GM19043 (cell line): ENCODE data around the gene ARG2.

ENCODE experiments used
- ATAC-seq: cut with Tn5 transposase; IDR thresholded peaks from one replicate; pipeline ENCODE4 v1.9.1; 2021; ENCODE audit warnings: low read depth; ENCODE audit not compliant: unreplicated experiment

ARG2 gene

DNA sequence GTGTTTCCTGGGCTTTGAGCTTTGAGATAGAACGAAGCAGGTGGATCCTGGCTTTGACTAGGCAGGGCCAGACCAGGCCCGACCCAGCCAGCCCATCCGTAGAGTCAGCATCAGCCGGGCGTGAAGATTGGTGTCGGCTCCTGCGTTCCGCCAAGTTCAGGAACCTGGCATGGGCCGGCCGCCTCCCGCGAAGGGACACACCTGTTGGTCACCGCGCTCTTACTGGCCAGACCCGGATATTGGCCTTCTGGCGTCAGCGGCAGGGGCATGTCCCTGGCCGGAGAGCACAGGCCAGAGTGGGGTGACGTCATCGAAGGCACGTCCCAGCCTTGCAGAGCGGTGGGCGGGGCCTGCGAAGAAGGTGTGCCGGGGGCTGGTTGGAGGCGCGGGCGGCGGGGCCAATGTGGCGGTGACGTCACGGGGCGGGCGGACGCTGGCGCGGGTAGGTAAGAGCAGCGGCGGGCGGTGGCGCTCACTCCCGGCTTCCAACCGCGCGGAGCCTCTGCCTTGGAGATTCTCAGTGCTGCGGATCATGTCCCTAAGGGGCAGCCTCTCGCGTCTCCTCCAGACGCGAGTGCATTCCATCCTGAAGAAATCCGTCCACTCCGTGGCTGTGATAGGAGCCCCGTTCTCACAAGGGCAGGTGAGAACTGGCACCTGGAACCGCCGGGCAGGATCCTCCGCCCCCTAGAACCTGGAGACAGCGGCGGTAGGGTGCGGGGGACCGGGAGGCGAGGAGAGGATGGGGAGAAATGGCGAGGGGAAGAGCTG, at the start of gene ARG2:
Gene ARG2, plus strand, starts transcription at position 475 of the 771 bp plus-strand sequence. Its CDS starts 58 bp downstream, at position 533.
- ATAC-seq = peak; percentile 87

DNA sequence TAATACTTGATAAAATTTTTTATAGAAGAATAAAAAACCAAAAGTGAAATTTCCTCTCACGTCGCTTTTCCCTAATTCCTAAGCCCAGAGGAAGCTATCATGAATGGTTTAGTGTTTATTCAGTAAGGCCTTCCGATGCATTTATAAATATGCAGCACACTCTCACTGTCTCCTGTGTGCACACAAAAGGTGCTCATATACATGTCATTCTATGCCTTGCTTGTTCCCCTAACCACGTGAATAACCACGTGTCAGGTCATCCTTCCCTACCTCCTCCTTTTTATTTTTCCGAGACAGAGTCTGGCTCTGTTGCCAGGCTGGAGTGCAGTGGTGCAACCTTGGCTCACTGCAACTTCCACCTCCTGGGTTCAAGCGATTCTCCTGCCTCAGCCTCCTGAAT, 49.3 kb upstream of the ARG2 start:
- no peak for ATAC-seq

DNA sequence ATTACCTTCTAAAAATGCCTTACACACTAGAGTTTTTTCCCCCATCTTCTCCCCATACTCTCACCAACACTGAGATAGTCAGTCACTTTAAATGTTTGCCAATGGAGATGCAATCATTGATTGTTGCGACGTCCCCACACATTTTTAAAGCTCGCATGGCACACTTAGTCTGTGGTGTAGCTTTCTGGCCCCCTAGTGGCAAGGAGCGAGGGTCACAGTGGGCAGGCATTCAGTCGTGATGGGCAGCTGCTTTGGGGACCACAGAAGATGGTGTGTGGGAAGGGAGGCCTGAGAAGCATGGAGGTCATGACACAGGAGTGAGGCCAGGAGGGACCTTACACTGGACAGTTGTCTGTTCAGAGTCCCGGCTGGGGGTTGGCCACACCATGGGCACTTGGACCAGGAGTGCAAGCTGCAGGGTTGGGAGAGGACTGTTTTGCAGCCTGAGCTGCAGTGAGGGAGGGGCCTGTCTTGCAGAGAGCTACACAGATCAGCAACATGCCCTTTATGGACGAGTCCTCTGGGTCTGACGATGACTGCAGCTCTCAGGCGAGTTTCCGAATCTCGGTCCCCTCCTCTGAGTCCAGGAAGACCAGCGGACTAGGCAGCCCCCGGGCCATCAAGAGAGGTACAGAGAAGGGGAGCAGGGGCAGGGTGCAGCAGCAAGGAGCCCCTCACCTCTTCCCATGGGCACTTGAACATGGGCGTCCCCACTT, 48.3 kb upstream of the ARG2 start:
- no peak for ATAC-seq

DNA sequence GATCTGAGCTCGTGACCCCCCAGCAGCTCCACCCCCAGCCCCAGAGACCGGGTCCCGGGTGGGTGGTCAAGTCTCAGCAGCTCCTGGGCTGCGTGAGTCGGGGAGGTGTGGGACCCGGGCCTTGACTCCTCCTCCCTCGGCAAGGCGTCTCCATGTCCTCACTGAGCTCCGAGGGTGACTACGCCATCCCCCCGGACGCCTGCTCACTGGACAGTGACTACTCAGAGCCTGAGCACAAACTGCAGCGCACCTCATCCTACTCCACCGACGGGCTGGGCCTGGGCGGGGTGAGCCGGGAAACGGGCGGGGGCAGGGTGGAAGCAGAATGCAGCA, 47.8 kb upstream of the ARG2 start:
- ATAC-seq = no peak

DNA sequence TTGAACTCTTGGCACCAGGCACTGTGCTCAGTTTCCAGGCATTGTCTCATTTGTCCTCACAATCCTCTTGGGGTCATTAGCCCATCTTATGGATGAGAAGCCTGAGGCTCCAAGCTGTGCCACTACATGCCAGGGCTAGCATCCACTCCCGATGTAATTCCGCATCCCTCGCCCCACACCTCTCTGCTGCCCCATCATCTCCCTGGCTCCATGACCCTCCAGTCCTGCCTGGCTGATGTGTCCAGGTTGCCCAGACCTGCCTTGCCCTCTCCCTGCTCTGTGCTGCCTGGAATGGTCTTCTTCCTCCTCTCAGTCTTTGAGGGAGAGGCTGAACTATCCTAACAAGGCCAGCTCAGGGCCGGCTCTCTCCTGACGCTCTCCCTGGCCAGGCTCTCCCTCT, 47.1 kb upstream of the ARG2 start:
- no peak for ATAC-seq

DNA sequence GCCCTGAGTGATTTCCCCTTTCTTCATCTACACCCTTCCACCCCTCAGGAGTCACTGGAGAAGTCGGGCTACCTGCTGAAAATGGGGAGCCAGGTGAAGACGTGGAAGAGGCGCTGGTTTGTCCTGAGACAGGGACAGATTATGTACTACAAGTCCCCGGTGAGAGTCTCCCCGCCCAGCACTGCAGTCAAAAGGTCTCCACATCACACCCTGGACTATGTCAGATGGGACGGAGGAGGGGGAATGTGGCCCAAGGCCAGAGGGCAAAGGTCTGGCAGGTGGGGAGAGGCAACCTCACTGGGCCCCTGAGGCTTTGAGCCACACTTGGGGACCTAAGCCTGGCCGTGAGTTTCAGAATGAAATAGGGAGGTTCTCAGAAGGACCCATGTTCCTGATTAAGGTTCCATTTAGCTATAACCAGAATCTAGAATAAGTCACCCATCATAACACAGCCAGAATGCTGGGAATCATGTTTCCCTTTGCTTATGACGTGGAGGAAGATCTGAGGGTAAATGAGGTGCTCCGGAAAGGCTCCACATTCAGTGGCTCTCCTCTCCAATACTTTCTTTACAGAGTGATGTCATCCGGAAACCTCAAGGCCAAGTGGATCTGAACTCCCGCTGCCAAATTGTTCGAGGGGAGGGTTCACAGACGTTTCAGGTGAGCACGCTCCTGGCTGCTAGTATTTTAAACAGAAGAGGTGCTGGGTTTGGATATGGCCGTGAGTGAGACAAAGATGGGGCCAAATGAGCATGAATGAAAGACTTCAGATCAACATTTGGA, 46.3 kb upstream of the ARG2 start:
- ATAC-seq = no peak

DNA sequence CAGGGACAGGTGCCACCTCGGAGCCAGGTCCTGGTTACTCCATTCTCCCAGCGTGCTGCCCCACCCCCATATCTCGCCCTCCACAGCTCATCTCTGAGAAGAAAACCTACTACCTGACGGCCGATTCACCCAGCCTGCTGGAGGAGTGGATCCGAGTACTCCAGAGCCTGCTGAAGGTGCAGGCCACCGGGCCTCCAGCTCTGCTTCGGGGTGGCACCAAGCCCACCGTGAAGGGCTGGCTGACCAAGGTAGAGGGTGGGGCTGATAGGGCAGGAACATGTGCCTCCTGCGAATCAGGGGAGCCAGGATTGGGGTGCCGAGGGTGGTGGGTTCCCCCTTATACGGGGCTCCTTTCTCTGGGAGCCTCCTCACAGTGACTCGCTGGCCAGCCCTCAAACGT, 45.6 kb upstream of the ARG2 start:
- ATAC-seq = no peak

DNA sequence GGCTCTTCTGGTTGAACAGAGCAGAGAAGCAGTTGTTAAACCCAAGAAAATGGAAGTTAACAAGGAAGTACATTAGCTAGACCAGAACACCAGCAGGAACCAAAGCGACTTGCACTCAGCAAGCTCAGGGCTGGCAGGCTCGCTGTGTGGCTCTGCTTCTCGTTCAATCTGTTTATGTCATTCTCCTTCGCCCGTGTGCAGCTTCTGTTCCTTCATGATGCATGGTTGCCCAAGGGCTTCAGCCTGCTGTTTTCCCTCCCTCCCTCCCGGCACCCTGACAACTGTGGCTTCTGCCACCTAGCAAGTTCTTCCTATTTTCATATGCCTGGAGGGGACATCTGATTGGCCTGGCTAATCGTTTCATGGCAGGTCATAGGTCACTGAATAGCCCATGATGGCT, 44.9 kb upstream of the ARG2 start:
- no peak for ATAC-seq

DNA sequence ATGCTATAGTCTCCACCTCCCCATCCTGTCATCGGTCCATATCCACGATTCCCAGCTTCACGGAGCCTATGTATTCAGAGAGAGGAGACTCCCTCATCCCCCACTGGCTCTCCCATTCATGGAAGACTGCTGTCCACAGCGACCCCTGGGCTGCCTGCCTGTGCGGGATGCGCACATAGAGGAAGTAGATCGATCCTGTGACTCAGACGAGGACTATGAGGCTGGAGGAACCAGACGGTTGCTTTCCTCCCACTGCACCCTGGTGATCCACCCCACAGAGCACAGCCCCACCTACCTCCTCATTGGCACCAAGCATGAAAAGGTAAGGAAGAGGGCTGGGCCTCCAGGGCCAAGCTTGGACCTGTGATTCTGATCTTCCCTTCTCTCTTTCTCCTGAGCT, 44.0 kb upstream of the ARG2 start:
- no peak for ATAC-seq

DNA sequence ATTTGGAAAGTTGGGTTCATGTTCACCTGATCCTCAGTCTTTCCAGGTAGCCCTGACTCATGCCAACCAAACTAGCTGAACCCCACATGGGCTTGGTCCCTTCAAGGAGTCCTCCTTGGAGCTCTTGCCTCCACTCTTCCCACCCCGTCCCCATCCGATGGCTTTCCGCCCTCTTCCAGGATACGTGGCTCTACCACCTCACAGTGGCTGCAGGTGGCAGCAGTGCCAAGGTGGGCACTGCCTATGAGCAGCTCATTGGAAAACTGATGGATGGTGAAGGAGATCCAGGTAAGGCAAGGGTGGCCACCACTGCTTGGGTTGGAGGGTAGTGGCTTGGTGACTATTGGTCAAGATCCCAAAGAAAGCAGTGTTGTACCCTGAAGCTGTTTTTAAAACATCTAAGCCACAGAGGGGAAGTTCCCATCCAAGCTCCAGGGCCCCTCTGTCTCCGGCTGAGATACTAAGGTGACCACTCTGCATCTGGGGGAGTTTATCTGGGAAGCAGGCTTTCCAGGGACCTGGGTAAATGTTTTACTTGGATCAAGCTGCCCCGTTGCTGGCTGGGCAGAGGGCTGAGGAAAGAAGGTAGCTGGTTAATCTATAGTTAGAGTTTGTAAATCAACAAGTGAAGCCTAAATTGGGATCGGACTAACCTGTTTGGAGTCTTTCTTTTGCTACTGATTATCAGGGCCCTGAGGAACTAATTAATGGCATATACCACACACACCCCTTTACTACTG, 43.3 kb upstream of the ARG2 start:
- no peak for ATAC-seq

DNA sequence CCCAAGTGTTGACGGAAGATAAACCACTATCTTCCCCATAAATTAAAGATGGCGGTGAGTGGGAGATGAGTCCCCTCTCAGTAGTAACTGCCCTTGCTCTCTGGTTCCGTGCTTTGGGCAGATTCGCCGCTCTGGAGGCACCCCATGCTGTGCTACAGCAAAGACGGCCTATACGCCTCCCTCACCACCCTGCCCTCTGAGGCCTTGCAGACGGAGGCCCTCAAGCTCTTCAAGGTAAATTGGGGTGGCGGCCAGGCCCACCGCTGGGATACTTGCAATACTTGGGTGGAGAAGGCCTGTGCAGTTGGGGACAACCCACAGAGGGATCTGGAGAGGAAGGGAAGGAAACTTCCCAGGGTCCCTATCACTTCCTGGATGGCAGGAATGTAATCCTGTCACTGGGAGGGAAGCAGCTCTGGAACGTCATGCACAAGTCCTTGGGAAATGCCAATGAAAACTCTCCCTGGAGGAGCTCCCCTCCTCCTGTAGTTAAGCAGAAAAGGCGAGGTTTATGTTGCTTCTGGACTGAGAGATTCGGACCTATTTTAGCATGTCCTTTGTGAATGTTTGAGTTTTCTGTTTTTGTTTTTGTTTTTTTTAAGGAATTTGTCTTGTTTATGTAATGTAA, 42.4 kb upstream of the ARG2 start:
- no peak for ATAC-seq

DNA sequence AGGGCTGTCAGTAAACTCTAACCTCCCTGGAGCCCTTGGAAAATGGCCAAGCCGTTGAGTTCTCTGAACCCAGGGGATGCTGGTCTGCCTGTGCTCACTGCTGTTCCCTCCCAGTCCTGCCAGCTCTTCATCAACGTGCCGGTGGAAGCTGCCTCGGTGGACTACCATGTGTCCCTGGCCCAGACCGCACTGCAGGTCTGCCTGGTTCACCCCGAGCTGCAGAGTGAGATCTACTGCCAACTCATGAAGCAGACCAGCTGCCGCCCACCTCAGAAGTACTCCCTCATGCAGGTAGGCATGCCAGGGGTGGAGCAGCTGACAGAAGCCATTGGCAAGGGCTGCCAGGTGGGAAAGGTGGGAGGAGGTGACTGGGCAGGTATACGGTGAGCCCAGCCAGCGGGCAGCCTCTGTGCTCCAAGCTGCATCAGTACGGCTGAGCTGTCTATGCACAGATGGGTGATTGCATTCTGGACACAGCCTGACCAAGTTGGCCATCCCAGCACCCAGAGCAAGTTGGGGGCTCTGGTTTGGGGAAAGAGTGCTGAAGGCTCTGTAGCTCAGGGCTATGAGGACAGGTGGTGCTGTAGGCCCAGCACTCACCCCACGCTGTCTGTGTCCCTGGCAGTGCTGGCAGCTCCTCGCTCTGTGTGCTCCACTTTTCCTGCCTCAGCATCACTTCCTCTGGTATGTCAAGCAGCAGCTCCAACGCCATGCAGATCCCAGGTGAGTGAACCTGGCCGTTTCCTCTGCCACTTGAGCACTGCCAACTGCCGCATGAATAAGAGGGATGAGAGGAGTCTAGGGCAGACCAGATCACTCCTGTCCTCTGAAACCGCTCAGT, 41.6 kb upstream of the ARG2 start:
- no peak for ATAC-seq

DNA sequence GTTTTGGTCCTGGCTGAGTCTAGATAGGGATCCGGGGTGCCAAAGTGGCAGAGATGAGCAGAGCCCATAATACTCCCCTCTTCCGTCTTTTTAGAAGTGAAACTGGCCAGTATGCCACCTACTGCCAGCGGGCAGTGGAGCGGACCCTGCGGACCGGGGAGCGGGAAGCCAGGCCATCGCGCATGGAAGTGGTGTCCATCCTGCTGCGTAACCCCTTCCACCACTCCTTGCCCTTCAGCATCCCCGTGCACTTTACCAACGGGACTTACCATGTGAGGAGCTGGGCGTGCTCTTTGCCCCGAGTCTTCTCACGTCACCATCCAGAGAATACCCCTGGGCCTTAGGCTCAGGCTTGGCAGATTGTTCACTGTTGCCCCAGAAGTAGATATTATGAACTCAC, 40.7 kb upstream of the ARG2 start:
- no peak for ATAC-seq

DNA sequence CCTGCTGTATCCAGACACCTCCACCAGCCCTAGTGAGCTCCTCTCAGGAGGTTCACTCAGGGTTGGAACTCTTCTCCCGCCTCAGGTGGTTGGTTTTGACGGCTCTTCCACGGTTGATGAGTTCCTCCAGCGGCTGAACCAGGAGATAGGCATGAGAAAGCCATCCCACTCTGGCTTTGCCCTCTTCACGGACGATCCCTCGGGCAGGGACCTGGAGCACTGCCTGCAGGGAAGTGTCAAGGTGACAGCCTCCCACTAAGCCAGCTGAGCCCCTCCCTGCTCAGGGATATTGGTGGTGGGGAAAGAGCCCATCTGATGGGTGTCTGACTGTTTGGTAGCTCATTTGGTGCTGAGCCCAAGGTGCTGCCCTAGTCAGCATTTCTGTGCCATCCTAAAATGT, 40.1 kb upstream of the ARG2 start:
- no peak for ATAC-seq

DNA sequence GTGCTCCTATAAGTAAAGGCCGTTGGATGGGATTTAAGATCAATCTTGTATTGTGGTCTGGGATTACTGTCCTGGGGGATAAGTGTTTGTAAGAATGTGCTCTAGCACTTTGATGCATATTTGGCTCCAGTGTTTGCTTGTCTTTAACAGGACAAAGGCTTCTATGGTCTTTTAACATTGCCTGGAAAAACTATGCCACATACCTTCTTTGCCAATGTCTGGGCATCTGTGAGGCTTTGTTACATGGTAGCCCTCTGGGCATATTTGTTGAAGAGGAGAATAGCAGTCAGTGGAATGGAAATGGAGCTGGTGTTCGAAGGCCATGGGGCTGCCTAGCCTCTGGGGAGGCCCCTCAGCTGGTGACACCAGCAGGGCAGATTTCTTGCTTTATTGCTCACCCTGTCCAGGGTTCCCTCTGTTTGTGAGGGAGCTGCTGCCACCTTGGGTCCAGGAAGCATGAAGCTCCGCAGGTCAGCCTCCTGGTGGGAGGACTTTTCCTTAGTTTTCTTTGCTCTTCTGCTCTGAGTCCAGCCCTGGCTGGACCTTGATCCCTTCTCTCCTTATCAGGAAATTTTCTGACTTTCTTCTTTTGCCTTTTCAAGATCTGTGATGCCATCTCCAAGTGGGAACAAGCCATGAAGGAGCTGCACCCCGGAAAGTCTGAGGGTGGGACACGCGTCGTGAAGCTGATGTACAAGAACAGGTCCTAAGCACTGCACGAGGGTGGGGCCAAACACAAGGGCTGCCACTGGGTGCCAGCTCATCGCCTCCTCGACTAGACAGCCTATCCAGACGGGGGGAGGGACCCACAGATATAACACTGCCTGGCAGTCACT, 39.2 kb upstream of the ARG2 start:
- no peak for ATAC-seq

DNA sequence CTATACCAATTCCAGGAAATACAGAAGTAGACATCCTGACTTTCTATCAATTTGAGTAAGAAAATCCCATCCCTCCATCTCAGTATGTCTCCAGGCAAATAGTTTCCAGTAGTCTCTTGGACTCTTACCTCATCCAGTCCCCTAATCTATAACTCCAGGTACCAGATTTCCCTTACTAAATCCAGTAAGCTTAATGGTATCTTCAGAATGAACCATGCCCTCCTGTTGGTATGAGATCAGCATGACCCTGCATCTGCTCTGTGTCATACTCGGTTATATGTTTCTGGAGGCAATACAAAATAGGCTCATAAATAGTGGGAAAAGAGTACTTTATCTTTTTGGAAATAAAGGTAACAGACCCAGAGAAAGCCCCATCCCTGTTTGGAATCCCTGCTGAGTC, 38.1 kb upstream of the ARG2 start:
- no peak for ATAC-seq

DNA sequence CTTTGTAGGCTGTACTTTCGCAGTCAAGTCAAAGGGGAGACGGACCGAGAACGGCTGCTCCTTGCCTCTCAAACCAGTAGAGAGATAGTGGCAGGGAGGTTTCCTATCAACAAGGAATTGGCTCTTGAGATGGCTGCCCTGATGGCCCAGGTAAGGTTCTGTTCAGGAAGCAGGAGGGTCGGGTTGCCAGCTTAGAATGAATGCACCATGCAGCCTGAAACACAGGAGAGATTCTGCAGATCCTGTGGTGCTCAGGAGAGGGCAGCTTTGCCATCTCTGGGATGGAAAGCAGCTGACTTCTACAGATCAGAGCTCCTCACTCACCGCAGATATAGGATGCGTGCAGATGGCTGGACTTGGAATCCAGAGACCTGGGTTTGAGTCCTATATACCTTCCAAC, 37.7 kb upstream of the ARG2 start:
- ATAC-seq = no peak

DNA sequence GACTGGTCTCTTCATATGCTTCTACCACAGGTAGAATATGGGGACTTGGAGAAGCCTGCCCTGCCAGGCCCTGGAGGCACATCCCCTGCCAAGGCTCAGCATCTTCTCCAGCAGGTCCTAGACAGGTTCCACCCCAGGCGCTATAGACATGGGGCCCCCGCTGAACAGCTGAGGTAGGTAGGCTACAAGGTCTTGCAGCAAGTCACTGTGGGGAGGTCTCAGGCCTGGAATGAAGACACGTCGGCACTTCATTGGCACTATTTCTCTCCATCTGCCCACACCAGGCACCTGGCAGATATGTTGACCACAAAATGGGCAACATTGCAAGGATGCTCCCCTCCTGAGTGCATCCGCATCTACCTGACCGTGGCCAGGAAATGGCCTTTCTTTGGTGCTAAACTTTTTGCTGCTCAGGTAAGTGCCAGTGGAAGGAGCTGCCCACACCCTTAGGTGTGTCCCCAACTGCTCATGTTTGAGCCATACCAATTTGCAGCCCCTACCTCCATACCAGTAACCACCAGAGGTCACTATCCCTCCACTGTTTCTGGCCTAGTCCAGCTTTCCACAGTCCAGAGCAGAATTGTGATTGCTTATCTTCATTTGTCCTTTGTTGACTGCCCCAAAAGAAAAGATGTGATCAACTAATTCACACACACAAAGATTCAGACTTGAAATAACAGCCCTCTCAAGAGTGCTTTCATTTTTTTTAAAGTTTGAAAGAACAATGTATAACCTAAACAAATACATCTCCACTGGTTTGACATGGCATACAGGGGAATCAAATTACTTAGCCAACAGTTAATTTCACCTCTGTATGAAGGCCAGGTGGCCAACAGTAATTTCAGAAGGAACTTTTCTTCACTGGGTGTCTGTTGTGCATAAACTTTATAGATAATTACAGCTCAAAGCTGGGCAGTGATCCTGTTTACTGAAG, 35.7 kb upstream of the ARG2 start:
- ATAC-seq = peak; percentile 57
